Measurements from ENCODE around the gene CEP19.

Gene CEP19

GRCh38 chr3:196691386-196691785 is 20.7 kb downstream of the CEP19 start:
- H3K4me3 ChIP-seq (ENCODE audit: low read depth, low read length), result no peak overlapping the region
- no peak for DNase-seq (ENCODE audit: low read depth)
- no peak for TF ChIP-seq CTCF (conservative IDR thresholded peaks at IDR 0.05; ENCODE audit: low read depth, low read length)

GRCh38 chr3:196689941-196690660 is 21.9 kb downstream of the CEP19 start:
- H3K4me3 ChIP-seq (ENCODE audit: low read depth, low read length), result no peak overlapping the region
- no peak for TF ChIP-seq CTCF (conservative IDR thresholded peaks at IDR 0.05; ENCODE audit: low read depth, low read length)
- DNase-seq (ENCODE audit: low read depth), result no peak

GRCh38 chr3:196688349-196688748 is 23.7 kb downstream of the CEP19 start:
- peak overlapping the region; percentile 9 for H3K4me3 ChIP-seq (ENCODE audit: low read depth, low read length)

GRCh38 chr3:196686436-196686835 is 25.6 kb downstream of the CEP19 start:
- H3K4me3 ChIP-seq (ENCODE audit: low read depth, low read length), result no peak overlapping the region
- DNase-seq (ENCODE audit: low read depth), result peak; percentile 59
- TF ChIP-seq CTCF (conservative IDR thresholded peaks at IDR 0.05; ENCODE audit: low read depth, low read length), result no peak

More at GRCh38 chr3:196688349-196688748, 23.7 kb downstream of the CEP19 start:
- TF ChIP-seq CTCF (conservative IDR thresholded peaks at IDR 0.05; ENCODE audit: low read depth, low read length), result no peak
- DNase-seq (ENCODE audit: low read depth), result peak; percentile 99

GRCh38 chr3:196684548-196685407 is 27.3 kb downstream of the CEP19 start:
- peak; percentile 69 for DNase-seq (ENCODE audit: low read depth)
- H3K4me3 ChIP-seq (ENCODE audit: low read depth, low read length), result no peak overlapping the region
- peak; percentile 87 for TF ChIP-seq CTCF (conservative IDR thresholded peaks at IDR 0.05; ENCODE audit: low read depth, low read length)

GRCh38 chr3:196677931-196678330 is 34.1 kb downstream of the CEP19 start:
- DNase-seq (ENCODE audit: low read depth), result no peak
- no peak for TF ChIP-seq CTCF (conservative IDR thresholded peaks at IDR 0.05; ENCODE audit: low read depth, low read length)

More at GRCh38 chr3:196677931-196678330, 34.1 kb downstream of the CEP19 start:
- no peak overlapping the region for H3K4me3 ChIP-seq (ENCODE audit: low read depth, low read length)

Measured in choroid plexus epithelial cell (primary cell).